ENCODE data around the gene SGSM1. TPM values are rescaled to one million over a fixed set of nuclear protein-coding genes. Genes with fewer than 3 reads are reported as not detected.
"Not testable (repeated sequence)": the region's sequence is repeated elsewhere in the genome, so short reads cannot be mapped to it uniquely, and the experiment has no call there.

SGSM1 gene
- total RNA-seq, 1 donor from 2014 or later, result 0.09 TPM

GRCh38 chr22:24894998-24895397, 89.0 kb downstream of the SGSM1 start:
- intact Hi-C loops (cut with micrococcal nuclease), result no loop called here
- ChIA-PET CTCF (no interaction called here), POLR2A (no interaction called here)
- ATAC-seq (ENCODE audit: low read depth) (no peak), DNase-seq (no peak)
- Mint-ChIP-seq H3K9me3 (no peaks in the 10 kb centered on the region), H3K27ac (no peak overlapping the region), H3K4me3 (no peak overlapping the region), H3K36me3 (ENCODE audit: low read depth) (no peaks in the 10 kb centered on the region), H3K4me1 (no peaks in the 10 kb centered on the region), H3K27me3 (peaks cover 18% of the 10 kb centered on the region)
- TF ChIP-seq CTCF (IDR thresholded peaks at IDR 0.05), result no peak

- TF ChIP-seq CTCF (IDR thresholded peaks at IDR 0.05), result no peak
- intact Hi-C loops (cut with micrococcal nuclease), result no loop called here
- H3K9me3 Mint-ChIP-seq, result peaks cover 15% of the 10 kb centered on the region
- no peak for ATAC-seq (ENCODE audit: low read depth)
- ChIA-PET POLR2A (no interaction called here), CTCF (no interaction called here)
- H3K4me1 Mint-ChIP-seq, result no peaks in the 10 kb centered on the region
- peaks cover 5% of the 10 kb centered on the region for H3K27me3 Mint-ChIP-seq
- no peak overlapping the region for H3K4me3 Mint-ChIP-seq
- no peak for DNase-seq
- H3K36me3 Mint-ChIP-seq (ENCODE audit: low read depth), result peaks cover 11% of the 10 kb centered on the region
- H3K27ac Mint-ChIP-seq, result no peak overlapping the region
Observed at GRCh38 chr22:24901448-24901847, 95.4 kb downstream of the SGSM1 start.

GRCh38 chr22:24905909-24906308, 99.9 kb downstream of the SGSM1 start:
- CTCF ChIA-PET, result no interaction called here

GRCh38 chr22:24907101-24907500, 101.1 kb downstream of the SGSM1 start:
- H3K9me3 Mint-ChIP-seq, result peaks cover 15% of the 10 kb centered on the region
- POLR2A ChIA-PET; intact Hi-C loops (cut with micrococcal nuclease); H3K4me3 Mint-ChIP-seq; DNase-seq; CTCF ChIA-PET; H3K4me1 Mint-ChIP-seq; ATAC-seq (ENCODE audit: low read depth); H3K27me3 Mint-ChIP-seq; H3K27ac Mint-ChIP-seq: not testable (repeated sequence)
- H3K36me3 Mint-ChIP-seq (ENCODE audit: low read depth), result peaks cover 11% of the 10 kb centered on the region

More at GRCh38 chr22:24905909-24906308, 99.9 kb downstream of the SGSM1 start:
- POLR2A ChIA-PET, result no interaction called here
- intact Hi-C loops (cut with micrococcal nuclease), result no loop called here
- H3K27ac Mint-ChIP-seq, result no peak overlapping the region
- ATAC-seq (ENCODE audit: low read depth), result no peak
- H3K4me1 Mint-ChIP-seq, result no peaks in the 10 kb centered on the region
- peaks cover 15% of the 10 kb centered on the region for H3K9me3 Mint-ChIP-seq
- H3K27me3 Mint-ChIP-seq, result no peaks in the 10 kb centered on the region
- DNase-seq, result no peak
- H3K36me3 Mint-ChIP-seq (ENCODE audit: low read depth), result peaks cover 11% of the 10 kb centered on the region
- no peak overlapping the region for H3K4me3 Mint-ChIP-seq
- no peak for TF ChIP-seq CTCF (IDR thresholded peaks at IDR 0.05)

GRCh38 chr22:24920029-24920428, 114.0 kb downstream of the SGSM1 start:
- Mint-ChIP-seq H3K27ac (no peak overlapping the region), H3K4me3 (no peak overlapping the region), H3K4me1 (no peaks in the 10 kb centered on the region), H3K9me3 (no peaks in the 10 kb centered on the region), H3K27me3 (no peaks in the 10 kb centered on the region), H3K36me3 (ENCODE audit: low read depth) (no peaks in the 10 kb centered on the region)
- TF ChIP-seq CTCF (IDR thresholded peaks at IDR 0.05), result no peak
- intact Hi-C loops (cut with micrococcal nuclease), result no loop called here
- POLR2A ChIA-PET, result no interaction called here
- CTCF ChIA-PET, result no interaction called here
- DNase-seq, result no peak
- ATAC-seq (ENCODE audit: low read depth), result no peak

All from activated B cell treated with CpG ODN at 0.5 μM for 24 hours (primary cell).